ENCODE results near the gene BOD1L2. TPM values are rescaled to one million over a fixed set of nuclear protein-coding genes. Genes with fewer than 3 reads are reported as not detected.

BOD1L2 gene
- polyA plus RNA-seq, 1 donor (not counting 4 experiments of a cell fraction or from before 2014, with no cell fraction given) = not detected

- TF ChIP-seq EZH2 (IDR thresholded peaks at IDR 0.05; ENCODE audit: low read length) = no peak
- no peak for TF ChIP-seq CTCF (optimal IDR thresholded peaks at IDR 0.05 in 1 of 3, IDR thresholded peaks at IDR 0.05 in 1 of 3, conservative IDR thresholded peaks at IDR 0.05 in 1 of 3; ENCODE audit: extremely low read depth in 1 of 3, insufficient read depth in 2 of 3, low read length in 3 of 3)
- H3K4me3 ChIP-seq (ENCODE audit: control insufficient read depth in 2 of 3, extremely low read depth in 1 of 3, insufficient read depth in 2 of 3, low read depth in 1 of 3, low read length in 3 of 3) = no peak overlapping the region
- no peak overlapping the region for H3K9ac ChIP-seq (ENCODE audit: control insufficient read depth, extremely low read depth, insufficient read depth, low read length)
- no peaks in the 10 kb centered on the region for H4K20me1 ChIP-seq (ENCODE audit: control insufficient read depth, extremely low read depth, insufficient read depth, low read length)
- no peaks in the 10 kb centered on the region for H3K27me3 ChIP-seq (ENCODE audit: control insufficient read depth, extremely low read depth, insufficient read depth, low read length)
- no peaks in the 10 kb centered on the region for H3K9me3 ChIP-seq (ENCODE audit: control insufficient read depth, low read depth, low read length)
- no peaks in the 10 kb centered on the region for H3K36me3 ChIP-seq (ENCODE audit: control insufficient read depth in 2 of 2, extremely low read depth in 1 of 2, insufficient read depth in 2 of 2, low read length in 2 of 2)
- DNase-seq (ENCODE audit: low read depth, low spot score) = no peak
- dilution Hi-C loops (cut with MboI; ENCODE audit: extremely low pct_ligation_motif_present, low sequenced_read_pairs) = no loop called here
- no peaks in the 10 kb centered on the region for H3K79me2 ChIP-seq (ENCODE audit: control insufficient read depth, insufficient read depth, low read length)
- H2AFZ ChIP-seq (ENCODE audit: control insufficient read depth, low read length) = no peak overlapping the region
- no peaks in the 10 kb centered on the region for H3K9me1 ChIP-seq (ENCODE audit: control insufficient read depth, extremely low read depth, insufficient read depth, low read length)
- no peaks in the 10 kb centered on the region for H3K4me1 ChIP-seq (ENCODE audit: control insufficient read depth, extremely low read depth, insufficient read depth, low read length)
- no peak overlapping the region for H3K27ac ChIP-seq (ENCODE audit: control insufficient read depth, insufficient read depth, low read length)
- FAIRE-seq = no peak
- H3K4me2 ChIP-seq (ENCODE audit: control insufficient read depth, extremely low read depth, insufficient read depth, low read depth, low read length) = no peak overlapping the region
Observed at GRCh38 chr18:57149051-57149450, 2.2 kb downstream of the BOD1L2 start.

GRCh38 chr18:57149531-57149930 lies 2.6 kb downstream of the BOD1L2 start:
- Histone ChIP-seq H3K36me3 (ENCODE audit: control insufficient read depth in 2 of 2, extremely low read depth in 1 of 2, insufficient read depth in 2 of 2, low read length in 2 of 2) (no peaks in the 10 kb centered on the region), H3K9me3 (ENCODE audit: control insufficient read depth, low read depth, low read length) (no peaks in the 10 kb centered on the region), H4K20me1 (ENCODE audit: control insufficient read depth, extremely low read depth, insufficient read depth, low read length) (no peaks in the 10 kb centered on the region), H3K9me1 (ENCODE audit: control insufficient read depth, extremely low read depth, insufficient read depth, low read length) (no peaks in the 10 kb centered on the region), H3K27me3 (ENCODE audit: control insufficient read depth, extremely low read depth, insufficient read depth, low read length) (no peaks in the 10 kb centered on the region), H3K4me3 (ENCODE audit: control insufficient read depth in 2 of 3, extremely low read depth in 1 of 3, insufficient read depth in 2 of 3, low read depth in 1 of 3, low read length in 3 of 3) (no peak overlapping the region), H3K27ac (ENCODE audit: control insufficient read depth, insufficient read depth, low read length) (no peak overlapping the region), H3K79me2 (ENCODE audit: control insufficient read depth, insufficient read depth, low read length) (no peaks in the 10 kb centered on the region), H3K4me2 (ENCODE audit: control insufficient read depth, extremely low read depth, insufficient read depth, low read depth, low read length) (no peak overlapping the region), H3K4me1 (ENCODE audit: control insufficient read depth, extremely low read depth, insufficient read depth, low read length) (no peaks in the 10 kb centered on the region), H3K9ac (ENCODE audit: control insufficient read depth, extremely low read depth, insufficient read depth, low read length) (no peak overlapping the region), H2AFZ (ENCODE audit: control insufficient read depth, low read length) (no peak overlapping the region)
- TF ChIP-seq CTCF (optimal IDR thresholded peaks at IDR 0.05 in 1 of 3, IDR thresholded peaks at IDR 0.05 in 1 of 3, conservative IDR thresholded peaks at IDR 0.05 in 1 of 3; ENCODE audit: extremely low read depth in 1 of 3, insufficient read depth in 2 of 3, low read length in 3 of 3) (no peak), EZH2 (IDR thresholded peaks at IDR 0.05; ENCODE audit: low read length) (no peak)
- no peak for FAIRE-seq
- DNase-seq (ENCODE audit: low read depth, low spot score) = no peak
- dilution Hi-C loops (cut with MboI; ENCODE audit: extremely low pct_ligation_motif_present, low sequenced_read_pairs) = no loop called here
